ENCODE results near the gene SELENON. TPM values are rescaled to one million over a fixed set of nuclear protein-coding genes. Genes with fewer than 3 reads are reported as not detected.

The SELENON gene
- total RNA-seq, 1 donor from 2014 or later = 46.3 TPM

Other genes starting within 250 kb of the SELENON start
- gene MAN1C1, start 183.4 kb upstream of the SELENON start, total RNA-seq = 17.9 TPM
- gene MTFR1L, start 19.8 kb downstream of the SELENON start, total RNA-seq = 227 TPM
- gene AUNIP, start 59.3 kb downstream of the SELENON start, total RNA-seq = not detected
- 2.0 TPM for gene PAQR7, start 75.5 kb downstream of the SELENON start, total RNA-seq
- gene STMN1, start 106.2 kb downstream of the SELENON start, total RNA-seq = 21.4 TPM
- 9.8 TPM for gene PAFAH2, start 197.9 kb downstream of the SELENON start, total RNA-seq
- 15.8 TPM for gene EXTL1, start 221.6 kb downstream of the SELENON start, total RNA-seq
- 6.4 TPM for gene SLC30A2, start 245.9 kb downstream of the SELENON start, total RNA-seq

All from left ventricle myocardium superior (tissue), 1 donor.